ENCODE measurements around the gene ATP11B.
"Not testable (repeated sequence)": the region's sequence is repeated elsewhere in the genome, so short reads cannot be mapped to it uniquely, and the experiment has no call there.

Gene ATP11B

GRCh38 chr3:182797876-182798275 lies 4.6 kb downstream of the ATP11B start:
- H3K9ac ChIP-seq (ENCODE audit: low read length), result no peak overlapping the region
- peaks cover 25% of the 10 kb centered on the region for H3K4me1 ChIP-seq (ENCODE audit: insufficient read depth, low read length)
- no peaks in the 10 kb centered on the region for H3K9me3 ChIP-seq (ENCODE audit: low read length)
- H3K27ac ChIP-seq (ENCODE audit: low read depth, low read length), result no peak overlapping the region
- H3K27me3 ChIP-seq (ENCODE audit: control insufficient read depth in 1 of 2, insufficient read depth in 2 of 2, low read length in 2 of 2), result no peaks in the 10 kb centered on the region
- H3K4me3 ChIP-seq (ENCODE audit: low read depth in 1 of 2, low read length in 2 of 2), result no peak overlapping the region
- H3K36me3 ChIP-seq (ENCODE audit: insufficient read depth, low read length), result no peaks in the 10 kb centered on the region

- not testable (repeated sequence) for H3K27ac ChIP-seq (ENCODE audit: low read depth, low read length); H3K4me3 ChIP-seq (ENCODE audit: low read depth in 1 of 2, low read length in 2 of 2); H3K27me3 ChIP-seq (ENCODE audit: control insufficient read depth in 1 of 2, insufficient read depth in 2 of 2, low read length in 2 of 2); H3K36me3 ChIP-seq (ENCODE audit: insufficient read depth, low read length); H3K9me3 ChIP-seq (ENCODE audit: low read length); H3K9ac ChIP-seq (ENCODE audit: low read length)
- peaks cover 29% of the 10 kb centered on the region for H3K4me1 ChIP-seq (ENCODE audit: insufficient read depth, low read length)
Observed at GRCh38 chr3:182799143-182799542, 5.8 kb downstream of the ATP11B start.

DNA sequence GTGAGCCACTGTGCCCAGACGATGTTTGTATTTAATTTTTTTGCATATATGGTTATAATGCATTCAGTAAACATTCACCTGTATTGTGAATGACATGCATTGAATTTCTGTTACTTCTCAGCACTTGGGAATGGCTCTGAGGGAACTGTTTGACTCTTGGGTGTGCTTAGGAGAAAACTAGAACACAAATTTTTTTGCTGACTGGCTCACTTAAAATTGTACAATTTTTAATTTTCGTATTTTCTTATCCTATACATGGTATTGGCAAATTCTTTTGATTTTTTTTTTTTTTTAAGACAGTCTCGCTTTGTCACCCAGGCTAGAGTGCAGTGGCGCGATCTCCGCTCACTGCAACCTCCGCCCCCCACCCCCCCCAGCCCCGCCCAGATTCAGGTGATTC lies 7.2 kb downstream of the ATP11B start:
- Histone ChIP-seq H3K4me3 (ENCODE audit: low read depth in 1 of 2, low read length in 2 of 2) (no peak overlapping the region), H3K9ac (ENCODE audit: low read length) (no peak overlapping the region), H3K27ac (ENCODE audit: low read depth, low read length) (no peak overlapping the region), H3K9me3 (ENCODE audit: low read length) (no peaks in the 10 kb centered on the region), H3K36me3 (ENCODE audit: insufficient read depth, low read length) (no peaks in the 10 kb centered on the region), H3K4me1 (ENCODE audit: insufficient read depth, low read length) (peaks cover 17% of the 10 kb centered on the region), H3K27me3 (ENCODE audit: control insufficient read depth in 1 of 2, insufficient read depth in 2 of 2, low read length in 2 of 2) (no peaks in the 10 kb centered on the region)

DNA sequence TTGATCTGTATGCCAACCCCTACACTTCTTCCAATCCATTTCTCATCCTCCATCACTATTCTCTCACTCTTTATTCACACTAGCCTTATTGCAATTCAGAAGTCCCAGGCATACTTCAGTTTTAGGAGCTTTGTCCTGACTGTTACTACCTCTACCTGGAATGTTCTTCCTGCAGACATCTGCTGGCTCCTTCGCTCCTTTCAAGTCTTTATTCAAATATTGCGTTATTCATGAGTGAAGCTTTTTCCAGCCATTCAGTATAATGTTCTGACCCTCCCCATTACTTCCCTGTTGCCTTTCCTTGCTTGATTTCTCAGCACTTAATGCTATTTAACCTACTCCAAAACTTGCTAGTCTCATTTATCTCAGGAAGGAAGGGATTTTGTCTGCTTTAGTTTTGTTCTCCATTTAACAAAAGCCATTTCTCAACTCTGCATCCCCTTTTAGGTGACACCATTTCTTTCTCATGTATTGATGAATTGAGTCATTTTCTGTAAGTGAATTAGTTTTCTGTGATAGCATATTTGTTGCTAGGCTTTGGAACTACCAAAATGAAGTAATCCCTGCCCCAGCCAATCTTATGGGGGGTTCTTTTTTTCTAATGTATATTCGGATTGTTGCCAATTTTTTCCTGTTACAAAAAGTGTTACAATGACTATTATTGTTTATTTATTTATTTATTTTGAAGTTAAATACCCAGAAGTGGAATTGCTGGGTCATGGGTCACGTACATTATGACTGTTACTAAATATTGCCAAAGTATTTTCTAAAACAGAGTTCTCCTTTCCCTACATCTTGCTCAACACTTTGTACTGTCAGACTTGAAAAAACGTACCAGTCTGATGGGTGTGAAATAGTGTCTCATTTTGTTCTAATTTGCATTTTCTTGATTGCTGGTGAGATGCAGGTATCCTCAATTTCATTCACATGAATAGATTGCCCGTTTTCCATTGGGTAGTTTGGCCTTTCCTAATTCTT lies 9.4 kb downstream of the ATP11B start:
- H3K36me3 ChIP-seq (ENCODE audit: insufficient read depth, low read length), result no peaks in the 10 kb centered on the region
- no peak overlapping the region for H3K27ac ChIP-seq (ENCODE audit: low read depth, low read length)

DNA sequence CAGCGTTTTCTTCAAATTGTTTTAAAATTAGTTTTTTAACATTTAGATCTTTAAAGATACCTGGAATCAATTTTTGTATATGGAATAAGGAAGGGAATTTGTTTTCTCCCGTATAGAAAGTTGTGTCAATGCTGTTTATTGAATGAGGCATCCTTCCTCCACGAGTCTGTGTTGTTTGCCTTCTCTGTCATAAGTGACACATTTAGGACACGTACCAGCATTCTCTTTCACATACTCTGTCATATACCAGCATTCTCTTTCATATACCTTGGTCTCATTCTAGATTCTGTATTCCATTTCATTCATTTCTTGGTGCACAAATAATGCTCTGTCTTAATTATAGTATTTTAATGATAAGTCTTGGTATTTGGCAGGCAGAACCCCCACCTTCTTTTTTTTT lies 10.3 kb downstream of the ATP11B start:
- no peaks in the 10 kb centered on the region for H3K9me3 ChIP-seq (ENCODE audit: low read length)
- no peaks in the 10 kb centered on the region for H3K27me3 ChIP-seq (ENCODE audit: control insufficient read depth in 1 of 2, insufficient read depth in 2 of 2, low read length in 2 of 2)
- peaks cover 18% of the 10 kb centered on the region for H3K4me1 ChIP-seq (ENCODE audit: insufficient read depth, low read length)
- no peaks in the 10 kb centered on the region for H3K36me3 ChIP-seq (ENCODE audit: insufficient read depth, low read length)
- H3K4me3 ChIP-seq (ENCODE audit: low read depth in 1 of 2, low read length in 2 of 2), result no peak overlapping the region
- no peak overlapping the region for H3K9ac ChIP-seq (ENCODE audit: low read length)
- H3K27ac ChIP-seq (ENCODE audit: low read depth, low read length), result no peak overlapping the region

More for the DNA sequence above, 9.4 kb downstream of the ATP11B start:
- Histone ChIP-seq H3K27me3 (ENCODE audit: control insufficient read depth in 1 of 2, insufficient read depth in 2 of 2, low read length in 2 of 2) (no peaks in the 10 kb centered on the region), H3K9ac (ENCODE audit: low read length) (no peak overlapping the region), H3K4me1 (ENCODE audit: insufficient read depth, low read length) (peaks cover 13% of the 10 kb centered on the region), H3K9me3 (ENCODE audit: low read length) (no peaks in the 10 kb centered on the region), H3K4me3 (ENCODE audit: low read depth in 1 of 2, low read length in 2 of 2) (no peak overlapping the region)

DNA sequence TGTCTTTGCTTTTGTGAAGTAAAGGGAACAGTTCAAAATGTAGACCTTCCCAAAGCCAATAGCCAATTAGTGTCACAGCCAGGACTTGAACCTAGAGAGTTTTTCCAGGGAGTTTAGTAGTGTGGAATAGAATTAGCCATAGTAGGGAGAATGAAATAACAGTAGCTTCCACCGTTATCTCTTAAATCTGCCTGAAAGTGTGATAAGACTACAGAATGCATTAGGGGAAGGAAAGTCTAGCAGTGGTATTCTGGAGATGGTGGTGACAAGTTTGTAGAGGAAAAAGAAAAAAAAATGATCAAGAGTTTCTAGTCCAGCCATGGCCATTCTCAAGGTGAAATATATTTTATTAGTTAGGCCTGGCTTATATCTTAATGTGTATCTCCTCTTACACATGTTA lies 13.8 kb downstream of the ATP11B start:
- H3K27ac ChIP-seq (ENCODE audit: low read depth, low read length), result no peak overlapping the region
- H3K4me3 ChIP-seq (ENCODE audit: low read depth in 1 of 2, low read length in 2 of 2), result no peak overlapping the region
- no peaks in the 10 kb centered on the region for H3K36me3 ChIP-seq (ENCODE audit: insufficient read depth, low read length)
- no peaks in the 10 kb centered on the region for H3K27me3 ChIP-seq (ENCODE audit: control insufficient read depth in 1 of 2, insufficient read depth in 2 of 2, low read length in 2 of 2)
- H3K9me3 ChIP-seq (ENCODE audit: low read length), result no peaks in the 10 kb centered on the region
- no peak overlapping the region for H3K9ac ChIP-seq (ENCODE audit: low read length)
- H3K4me1 ChIP-seq (ENCODE audit: insufficient read depth, low read length), result peaks cover 22% of the 10 kb centered on the region

DNA sequence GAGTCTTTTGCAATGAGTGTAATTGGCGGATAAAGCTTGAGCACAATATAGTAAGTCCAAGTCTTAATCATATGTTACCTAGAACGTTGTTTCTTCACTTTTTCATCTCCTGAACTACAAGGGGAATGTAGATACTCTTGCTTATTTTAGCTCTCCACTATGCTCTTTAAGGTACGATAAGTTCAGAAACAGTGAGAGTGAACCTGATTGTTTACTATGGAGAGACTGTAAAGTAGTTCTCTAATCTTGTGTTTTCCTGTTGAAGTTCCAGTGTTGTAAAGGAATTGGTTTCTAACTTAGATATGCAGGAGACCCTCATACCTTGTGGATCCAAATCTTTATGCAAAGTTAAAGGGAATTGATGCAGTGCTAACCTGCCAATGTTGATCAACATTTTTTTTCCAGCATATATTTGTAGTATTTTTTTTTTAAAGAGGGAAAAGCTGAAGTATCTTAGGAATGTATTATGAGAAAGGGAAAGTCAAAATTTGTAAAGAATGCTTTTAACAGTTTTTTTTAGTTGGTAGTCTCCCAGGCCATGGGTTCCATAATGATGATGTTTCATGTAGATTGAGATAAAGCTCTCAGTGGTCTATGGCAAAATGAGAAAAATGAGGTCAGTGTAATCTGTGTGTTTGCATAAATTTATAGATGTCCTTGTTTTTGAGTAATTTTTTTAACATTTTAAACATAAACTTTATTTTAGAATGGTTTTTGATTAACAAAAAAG lies 14.9 kb downstream of the ATP11B start:
- H3K27me3 ChIP-seq (ENCODE audit: control insufficient read depth in 1 of 2, insufficient read depth in 2 of 2, low read length in 2 of 2), result no peaks in the 10 kb centered on the region
- no peaks in the 10 kb centered on the region for H3K9me3 ChIP-seq (ENCODE audit: low read length)
- H3K36me3 ChIP-seq (ENCODE audit: insufficient read depth, low read length), result no peaks in the 10 kb centered on the region
- H3K4me3 ChIP-seq (ENCODE audit: low read depth in 1 of 2, low read length in 2 of 2), result no peak overlapping the region
- peaks cover 22% of the 10 kb centered on the region for H3K4me1 ChIP-seq (ENCODE audit: insufficient read depth, low read length)
- H3K9ac ChIP-seq (ENCODE audit: low read length), result no peak overlapping the region
- no peak overlapping the region for H3K27ac ChIP-seq (ENCODE audit: low read depth, low read length)

DNA sequence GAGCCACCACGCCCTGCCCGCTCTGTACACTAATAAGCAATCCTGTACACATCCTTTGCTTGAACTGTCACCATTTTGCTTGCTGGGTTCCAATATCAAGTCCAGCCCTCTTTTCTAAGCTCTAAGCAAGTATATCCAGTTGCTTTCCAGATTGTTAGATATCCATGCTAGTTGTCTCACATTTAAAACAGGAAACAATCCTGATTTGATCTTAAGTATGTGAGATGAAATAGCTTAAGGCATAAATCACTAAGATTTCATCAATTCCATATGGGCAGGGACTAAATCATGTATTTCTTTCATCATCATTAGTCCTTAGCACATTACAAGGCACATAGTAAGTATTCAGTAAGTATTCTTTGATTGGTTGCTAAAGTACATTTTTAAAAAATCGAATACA lies 16.2 kb downstream of the ATP11B start:
- Histone ChIP-seq H3K27me3 (ENCODE audit: control insufficient read depth in 1 of 2, insufficient read depth in 2 of 2, low read length in 2 of 2) (no peaks in the 10 kb centered on the region), H3K4me1 (ENCODE audit: insufficient read depth, low read length) (peaks cover 21% of the 10 kb centered on the region)

GRCh38 chr3:182810574-182811268 lies 17.4 kb downstream of the ATP11B start:
- Histone ChIP-seq H3K4me1 (ENCODE audit: insufficient read depth, low read length) (peaks cover 33% of the 10 kb centered on the region), H3K27ac (ENCODE audit: low read depth, low read length) (no peak overlapping the region), H3K9ac (ENCODE audit: low read length) (no peak overlapping the region), H3K4me3 (ENCODE audit: low read depth in 1 of 2, low read length in 2 of 2) (no peak overlapping the region), H3K27me3 (ENCODE audit: control insufficient read depth in 1 of 2, insufficient read depth in 2 of 2, low read length in 2 of 2) (no peaks in the 10 kb centered on the region), H3K9me3 (ENCODE audit: low read length) (no peaks in the 10 kb centered on the region), H3K36me3 (ENCODE audit: insufficient read depth, low read length) (no peaks in the 10 kb centered on the region)

More for the DNA sequence above, 16.2 kb downstream of the ATP11B start:
- H3K9ac ChIP-seq (ENCODE audit: low read length), result no peak overlapping the region
- no peak overlapping the region for H3K27ac ChIP-seq (ENCODE audit: low read depth, low read length)
- no peaks in the 10 kb centered on the region for H3K9me3 ChIP-seq (ENCODE audit: low read length)
- H3K4me3 ChIP-seq (ENCODE audit: low read depth in 1 of 2, low read length in 2 of 2), result no peak overlapping the region
- no peaks in the 10 kb centered on the region for H3K36me3 ChIP-seq (ENCODE audit: insufficient read depth, low read length)

- no peaks in the 10 kb centered on the region for H3K36me3 ChIP-seq (ENCODE audit: insufficient read depth, low read length)
- H3K9me3 ChIP-seq (ENCODE audit: low read length), result no peaks in the 10 kb centered on the region
- peaks cover 37% of the 10 kb centered on the region for H3K4me1 ChIP-seq (ENCODE audit: insufficient read depth, low read length)
- H3K4me3 ChIP-seq (ENCODE audit: low read depth in 1 of 2, low read length in 2 of 2), result no peak overlapping the region
- no peaks in the 10 kb centered on the region for H3K27me3 ChIP-seq (ENCODE audit: control insufficient read depth in 1 of 2, insufficient read depth in 2 of 2, low read length in 2 of 2)
- no peak overlapping the region for H3K27ac ChIP-seq (ENCODE audit: low read depth, low read length)
- no peak overlapping the region for H3K9ac ChIP-seq (ENCODE audit: low read length)
Observed at GRCh38 chr3:182811269-182811596, 17.9 kb downstream of the ATP11B start.

DNA sequence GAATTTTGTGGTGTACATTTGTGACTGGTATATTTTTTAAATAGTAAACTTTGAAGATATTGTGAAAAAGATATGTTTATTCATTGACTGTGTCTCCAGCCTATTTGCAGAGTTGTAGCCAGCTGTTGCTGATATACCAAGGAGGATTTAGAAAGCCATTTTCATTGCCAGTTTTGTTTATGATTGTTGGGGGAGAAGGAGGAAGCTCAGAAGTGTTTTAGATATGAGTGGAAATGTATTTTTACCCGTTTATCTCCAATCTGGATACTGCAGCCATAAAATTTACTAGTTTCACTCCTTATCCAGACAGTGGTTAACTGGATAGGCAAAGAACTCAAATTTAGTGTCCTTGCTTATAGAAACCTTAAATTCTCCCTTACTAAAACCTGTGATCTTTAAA lies 18.8 kb downstream of the ATP11B start:
- Histone ChIP-seq H3K9me3 (ENCODE audit: low read length) (no peaks in the 10 kb centered on the region), H3K27ac (ENCODE audit: low read depth, low read length) (no peak overlapping the region), H3K27me3 (ENCODE audit: control insufficient read depth in 1 of 2, insufficient read depth in 2 of 2, low read length in 2 of 2) (no peaks in the 10 kb centered on the region), H3K4me3 (ENCODE audit: low read depth in 1 of 2, low read length in 2 of 2) (no peak overlapping the region), H3K4me1 (ENCODE audit: insufficient read depth, low read length) (peaks cover 37% of the 10 kb centered on the region), H3K36me3 (ENCODE audit: insufficient read depth, low read length) (no peaks in the 10 kb centered on the region), H3K9ac (ENCODE audit: low read length) (no peak overlapping the region)
